KOPT-K1 (cell line): Measurements from ENCODE around the gene PLEKHA7.

Source experiments
- H3K27ac ChIP-seq: fragments of 200-600 bp; sonication (generic); 2 replicates; pipeline ENCODE4 v1.5.1; 2016; ENCODE audit warnings: antibody characterized with exemption, mild to moderate bottlenecking, low read depth, low read length; ENCODE audit not compliant: poor library complexity, severe bottlenecking
- H3K36me3 ChIP-seq: fragments of 200-600 bp; sonication (generic); 2 replicates; pipeline ENCODE4 v1.5.1; 2017; ENCODE audit warnings: antibody characterized with exemption, mild to moderate bottlenecking, low read length, moderate library complexity; ENCODE audit not compliant: insufficient read depth
- H3K9me3 ChIP-seq: fragments of 200-600 bp; sonication (generic); 2 replicates; pipeline ENCODE4 v1.5.1; 2017; ENCODE audit warnings: antibody characterized with exemption, low read length, mild to moderate bottlenecking; ENCODE audit not compliant: insufficient read depth, poor library complexity, severe bottlenecking

PLEKHA7 gene

DNA sequence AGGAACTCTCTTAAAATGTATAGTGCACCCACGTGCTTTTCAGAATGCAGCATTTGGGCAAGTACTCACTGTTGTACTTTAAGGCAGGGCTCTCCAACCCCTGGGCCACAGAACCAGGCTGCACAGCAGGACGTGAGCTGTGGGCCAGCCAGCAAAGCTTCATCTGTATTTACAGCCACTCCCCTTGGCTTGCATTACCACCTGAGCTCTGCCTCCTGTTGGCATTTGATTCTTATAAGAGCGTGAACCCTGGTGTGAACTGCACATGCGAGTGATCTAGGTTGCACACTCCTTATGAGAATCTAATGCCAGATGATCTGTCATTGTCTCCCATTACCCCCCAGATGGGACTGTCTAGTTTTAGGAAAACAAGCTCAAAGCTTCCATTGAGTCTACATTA lies 272.7 kb downstream of the PLEKHA7 start:
- peaks cover 60% of the 10 kb centered on the region for H3K36me3 ChIP-seq
- no peaks in the 10 kb centered on the region for H3K9me3 ChIP-seq
- H3K27ac ChIP-seq, result no peak overlapping the region

DNA sequence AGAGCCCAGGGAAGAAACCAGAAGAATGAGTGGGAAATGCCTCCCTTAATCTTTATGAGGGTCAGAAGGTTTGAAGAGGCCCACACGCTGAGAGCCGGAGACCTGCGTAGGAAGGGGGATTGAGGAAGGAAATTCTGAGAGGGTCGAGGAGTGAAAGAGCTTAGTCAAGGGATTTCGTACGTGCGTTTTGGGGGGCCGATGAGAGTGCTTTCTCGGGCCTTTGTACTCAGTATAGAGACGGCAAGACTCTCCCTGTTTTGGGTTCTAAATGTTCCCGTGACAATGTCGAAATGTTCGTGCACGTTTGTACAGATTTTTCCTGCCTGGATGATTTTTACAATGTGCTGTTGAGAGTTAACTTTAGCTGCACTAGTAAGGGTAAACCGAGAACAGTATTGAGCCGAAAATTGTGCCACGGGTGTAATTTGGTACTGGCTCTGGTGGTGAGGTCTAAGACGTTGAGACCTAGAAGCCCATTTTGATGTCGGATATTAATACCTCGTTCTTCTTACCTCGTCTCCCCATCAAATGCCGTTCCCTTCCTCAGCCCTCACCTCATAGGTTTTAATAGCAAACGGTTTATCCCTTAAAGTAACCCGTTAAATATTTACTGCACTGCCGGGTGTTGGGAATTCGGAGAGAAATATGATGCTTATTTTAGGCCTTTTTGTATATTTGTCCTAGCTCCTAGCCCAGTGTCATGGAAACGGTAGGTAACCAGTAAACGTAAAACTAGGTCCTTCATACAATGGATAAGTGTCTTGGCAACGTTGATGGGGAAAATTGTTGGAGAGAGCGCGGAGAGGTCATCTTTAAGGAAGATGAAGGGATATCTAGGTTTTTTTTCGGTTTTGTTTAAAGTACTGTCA lies 275.0 kb downstream of the PLEKHA7 start:
- H3K36me3 ChIP-seq, result peaks cover 37% of the 10 kb centered on the region
- peak overlapping the region; percentile 90 for H3K27ac ChIP-seq
- H3K9me3 ChIP-seq, result no peaks in the 10 kb centered on the region

- peak within 1 kb of the TSS; percentile 90 for H3K27ac ChIP-seq
- no peaks in the 10 kb centered on the region for H3K9me3 ChIP-seq
- H3K36me3 ChIP-seq, result peaks cover 32% of the 10 kb centered on the region
Observed at GRCh38 chr11:16738193-16738946, 275.8 kb downstream of the PLEKHA7 start, which contains the start of gene C11orf58. Gene C11orf58 (plus strand): TSS chr11:16738647. CDS start chr11:16738779, 132 bp downstream.

DNA sequence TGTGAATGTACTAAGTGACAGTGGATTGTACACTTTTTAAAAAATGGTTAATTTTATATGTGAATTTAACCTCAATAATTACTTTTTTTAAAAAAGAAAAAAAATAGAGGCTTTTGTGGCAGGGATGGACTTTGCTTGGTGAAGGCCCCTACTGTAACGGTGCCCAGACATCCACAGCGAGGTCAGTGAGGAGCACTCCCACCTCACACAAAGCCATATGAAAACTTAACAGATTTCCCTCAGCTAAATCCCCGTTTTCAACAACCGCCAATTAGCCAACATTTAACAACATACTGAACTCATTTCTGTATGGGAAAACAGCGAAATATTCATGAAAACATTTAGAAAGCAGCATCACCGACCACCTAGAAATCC lies 276.4 kb downstream of the PLEKHA7 start:
- peak overlapping the region; percentile 90 for H3K27ac ChIP-seq
- H3K36me3 ChIP-seq, result peaks cover 26% of the 10 kb centered on the region
- H3K9me3 ChIP-seq, result no peaks in the 10 kb centered on the region
